SK-N-SH (cell line): Measurements from ENCODE around the gene RNF111. TPM values are rescaled to one million over a fixed set of nuclear protein-coding genes. Genes with fewer than 3 reads are reported as not detected.

Experiments
- CTCF ChIA-PET: fragments of 300-600, 350-600 bp; formaldehyde crosslinking; extraction: SDS; loops from one replicate; lab custom pipeline; 2021; lab: Yijun Ruan, JAX
- POLR2A ChIA-PET: fragments of 350-600 bp; sonication (Branson Sonifier 250); formaldehyde crosslinking; extraction: SDS; loops from one replicate; lab custom pipeline; 2020; ENCODE audit warnings: antibody characterized with exemption, inconsistent platforms; lab: Yijun Ruan, JAX
- DNase-seq: peaks from one replicate; pipeline ENCODE4 v3.0.0; 2012
- H2AFZ ChIP-seq: fragments of 200-600 bp; sonication (generic); 2 replicates; pipeline ENCODE4 v1.8.1; 2016; ENCODE audit warnings: antibody characterized with exemption, mild to moderate bottlenecking, low read depth
- H3F3A ChIP-seq: fragments of 200-600 bp; sonication (generic); replicated peaks from 2 replicates; pipeline ENCODE3; 2016; ENCODE audit warnings: antibody characterized with exemption, mild to moderate bottlenecking; ENCODE audit not compliant: insufficient read depth
- H3K27ac ChIP-seq, 2 experiments: fragments of 200-500 bp in 1 of 2; fragments of 200-600 bp in 1 of 2; sonication (Bioruptor generic) in 1 of 2; sonication (generic), shearing (Covaris generic) in 1 of 2; 2 replicates each; pipeline versions ENCODE4 v1.5.1 to v1.6.1; 2014 to 2016; ENCODE audit warnings: low read depth in 2 of 2, inconsistent platforms in 1 of 2, low read length in 1 of 2, mild to moderate bottlenecking in 1 of 2, mixed read lengths in 1 of 2
- H3K27me3 ChIP-seq: fragments of 200-600 bp; sonication (generic), shearing (Covaris generic); 2 replicates; pipeline ENCODE4 v1.6.1; 2016; ENCODE audit warnings: mixed run types; ENCODE audit not compliant: insufficient read depth
- H3K36me3 ChIP-seq, 2 experiments: fragments of 200-500 bp in 1 of 2; fragments of 200-600 bp in 1 of 2; sonication (Bioruptor generic) in 1 of 2; sonication (generic) in 1 of 2; replicated peaks in 1 of 2; 2 replicates each; pipeline versions ENCODE3 to v1.5.1; 2014 to 2016; ENCODE audit warnings: low read length in 1 of 2, mild to moderate bottlenecking in 1 of 2; ENCODE audit not compliant: insufficient read depth in 2 of 2, control insufficient read depth in 1 of 2
- H3K4me1 ChIP-seq, 2 experiments: fragments of 200-500 bp in 1 of 2; fragments of 200-600 bp in 1 of 2; sonication (Bioruptor generic) in 1 of 2; sonication (generic), shearing (Covaris generic) in 1 of 2; 2 replicates each; pipeline versions ENCODE4 v1.5.1 to v1.6.1; 2014 to 2016; ENCODE audit warnings: low read depth in 1 of 2, low read length in 1 of 2, mixed run types in 1 of 2; ENCODE audit not compliant: insufficient read depth in 2 of 2, control insufficient read depth in 1 of 2
- H3K4me2 ChIP-seq: fragments of 200-600 bp; sonication (generic), shearing (Covaris generic); 2 replicates; pipeline ENCODE4 v1.6.1; 2017; ENCODE audit warnings: mixed run types
- H3K4me3 ChIP-seq, 2 experiments: fragments of 200-500 bp in 1 of 2; fragments of 200-600 bp in 1 of 2; sonication (Bioruptor generic) in 1 of 2; sonication (generic), shearing (Covaris generic) in 1 of 2; 2 replicates each; pipeline versions ENCODE4 v1.5.1 to v1.8.1; 2014 to 2016; ENCODE audit warnings: low read depth in 2 of 2, inconsistent platforms in 1 of 2, low read length in 1 of 2, mild to moderate bottlenecking in 1 of 2, mixed read lengths in 1 of 2, moderate library complexity in 1 of 2
- H3K79me2 ChIP-seq: fragments of 200-600 bp; sonication (generic); 2 replicates; pipeline ENCODE4 v1.8.1; 2017; ENCODE audit warnings: mild to moderate bottlenecking; ENCODE audit not compliant: insufficient read depth
- H3K9ac ChIP-seq: fragments of 200-600 bp; sonication (generic); 2 replicates; pipeline ENCODE4 v1.6.1; 2017; ENCODE audit warnings: mixed run types
- H3K9me2 ChIP-seq: fragments of 200-600 bp; sonication (generic); 2 replicates; pipeline ENCODE4 v1.6.1; 2017; ENCODE audit warnings: mixed run types
- H3K9me3 ChIP-seq: fragments of 200-600 bp; sonication (generic); 2 replicates; pipeline ENCODE4 v1.6.1; 2017; ENCODE audit warnings: mixed run types, mild to moderate bottlenecking, moderate library complexity
- H4K20me1 ChIP-seq: fragments of 200-600 bp; sonication (generic); 2 replicates; pipeline ENCODE4 v1.6.1; 2017; ENCODE audit warnings: mild to moderate bottlenecking, mixed run types; ENCODE audit not compliant: insufficient read depth
- CHD2 ChIP-seq: fragments of 150-350 bp; IDR thresholded peaks from 2 replicates; pipeline ENCODE4 v1.6.1; 2018; ENCODE audit warnings: low read length; ENCODE audit not compliant: partially characterized antibody
- CTCF ChIP-seq: fragments of 200-600 bp; sonication (generic); IDR thresholded peaks from 2 replicates; pipeline ENCODE4 v1.6.1; 2017; ENCODE audit warnings: antibody characterized with exemption, mild to moderate bottlenecking, moderate library complexity
- EP300 ChIP-seq, 2 experiments: IDR thresholded peaks; 2 replicates each; pipeline versions ENCODE4 v1.4.0 to v1.6.1; 2012; ENCODE audit warnings: borderline replicate concordance in 1 of 2, low read depth in 1 of 2, low read length in 1 of 2
- FOSL2 ChIP-seq: IDR thresholded peaks from 2 replicates; pipeline ENCODE4 v1.4.0; 2012; ENCODE audit warnings: low read depth, mild to moderate bottlenecking, moderate library complexity, borderline replicate concordance
- FOXJ3 ChIP-seq: sonication (generic); formaldehyde crosslinking; IDR thresholded peaks from 2 replicates; pipeline ENCODE4 v1.5.1; 2020; ENCODE audit warnings: mild to moderate bottlenecking, missing genetic modification reagents
- FOXM1 ChIP-seq: IDR thresholded peaks from 2 replicates; pipeline ENCODE4 v1.4.0; 2012; ENCODE audit warnings: low read depth, mild to moderate bottlenecking
- GATA2 ChIP-seq: sonication (generic); formaldehyde crosslinking; IDR thresholded peaks from 2 replicates; pipeline ENCODE4 v1.5.0; 2020; ENCODE audit warnings: mild to moderate bottlenecking, missing genetic modification reagents
- MEF2A ChIP-seq: IDR thresholded peaks from 2 replicates; pipeline ENCODE4 v1.4.0; 2012; ENCODE audit warnings: low read depth, borderline replicate concordance
- MXI1 ChIP-seq: IDR thresholded peaks from 2 replicates; pipeline ENCODE4 v1.6.1; 2012; ENCODE audit warnings: mild to moderate bottlenecking, low read depth, low read length, improper control_type of control experiment
- NFIC ChIP-seq: IDR thresholded peaks from 2 replicates; pipeline ENCODE4 v1.4.0; 2012; ENCODE audit warnings: borderline replicate concordance
- POLR2AphosphoS5 ChIP-seq: IDR thresholded peaks from 2 replicates; pipeline ENCODE4 v1.6.1; 2012; ENCODE audit warnings: low read depth, low read length
- REST ChIP-seq: IDR thresholded peaks from 2 replicates; pipeline ENCODE4 v1.6.1; 2012; ENCODE audit warnings: mild to moderate bottlenecking, low read depth, low read length, moderate library complexity
- RFX5 ChIP-seq: IDR thresholded peaks from 2 replicates; pipeline ENCODE4 v1.6.1; 2012; ENCODE audit warnings: mild to moderate bottlenecking, improper control_type of control experiment, low read length
- RXRA ChIP-seq: IDR thresholded peaks from 2 replicates; pipeline ENCODE4 v1.4.0; 2012; ENCODE audit warnings: low read depth, mild to moderate bottlenecking, borderline replicate concordance
- SMC3 ChIP-seq: IDR thresholded peaks from 2 replicates; pipeline ENCODE4 v1.6.1; 2012; ENCODE audit warnings: low read depth, low read length, improper control_type of control experiment
- TAF1 ChIP-seq: IDR thresholded peaks from 2 replicates; pipeline ENCODE4 v1.6.1; 2012; ENCODE audit warnings: low read depth, mild to moderate bottlenecking, low read length, moderate library complexity, borderline replicate concordance
- TCF12 ChIP-seq: IDR thresholded peaks from 2 replicates; pipeline ENCODE4 v1.4.0; 2012
- TEAD4 ChIP-seq: IDR thresholded peaks from 2 replicates; pipeline ENCODE4 v1.4.0; 2012; ENCODE audit warnings: mild to moderate bottlenecking, borderline replicate concordance; ENCODE audit not compliant: insufficient read depth
- YY1 ChIP-seq: IDR thresholded peaks from 2 replicates; pipeline ENCODE4 v1.4.0; 2012; ENCODE audit warnings: low read depth, mild to moderate bottlenecking
- WGBS: methylation state at CpG from one replicate; pipeline ENCODE4 v1.1.6; 2017; ENCODE audit warnings: low lambda C conversion rate; 5-methylcytosine and 5-hydroxymethylcytosine counted together
- polyA plus RNA-seq, 3 experiments: library from polyadenylated mRNA; depleted of rRNA; stranded (reverse); fragments of >200 nt; gene quantifications; 2 replicates each; pipeline ENCODE4 v1.2.3, GENCODE V29; 2012
- TF ChIP-seq, protein P1 (sequence below): IDR thresholded peaks from 2 replicates; pipeline ENCODE4 v1.4.0; 2012; ENCODE audit warnings: low read depth, borderline replicate concordance
- TF ChIP-seq, protein P2 (sequence below): IDR thresholded peaks from 2 replicates; pipeline ENCODE4 v1.4.0; 2012; ENCODE audit warnings: low read depth, borderline replicate concordance

Gene RNF111
- polyA plus RNA-seq, 1 of the 3 experiments (the other 2 are of a cell fraction) = 16.5 TPM

GRCh38 chr15:59119625-59120024 lies 132.2 kb downstream of the RNF111 start (continued):
- TF ChIP-seq, protein P1, sequence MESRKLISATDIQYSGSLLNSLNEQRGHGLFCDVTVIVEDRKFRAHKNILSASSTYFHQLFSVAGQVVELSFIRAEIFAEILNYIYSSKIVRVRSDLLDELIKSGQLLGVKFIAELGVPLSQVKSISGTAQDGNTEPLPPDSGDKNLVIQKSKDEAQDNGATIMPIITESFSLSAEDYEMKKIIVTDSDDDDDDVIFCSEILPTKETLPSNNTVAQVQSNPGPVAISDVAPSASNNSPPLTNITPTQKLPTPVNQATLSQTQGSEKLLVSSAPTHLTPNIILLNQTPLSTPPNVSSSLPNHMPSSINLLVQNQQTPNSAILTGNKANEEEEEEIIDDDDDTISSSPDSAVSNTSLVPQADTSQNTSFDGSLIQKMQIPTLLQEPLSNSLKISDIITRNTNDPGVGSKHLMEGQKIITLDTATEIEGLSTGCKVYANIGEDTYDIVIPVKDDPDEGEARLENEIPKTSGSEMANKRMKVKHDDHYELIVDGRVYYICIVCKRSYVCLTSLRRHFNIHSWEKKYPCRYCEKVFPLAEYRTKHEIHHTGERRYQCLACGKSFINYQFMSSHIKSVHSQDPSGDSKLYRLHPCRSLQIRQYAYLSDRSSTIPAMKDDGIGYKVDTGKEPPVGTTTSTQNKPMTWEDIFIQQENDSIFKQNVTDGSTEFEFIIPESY = no peak
- TF ChIP-seq NFIC (no peak), SMC3 (no peak)
- TF ChIP-seq, protein P2, sequence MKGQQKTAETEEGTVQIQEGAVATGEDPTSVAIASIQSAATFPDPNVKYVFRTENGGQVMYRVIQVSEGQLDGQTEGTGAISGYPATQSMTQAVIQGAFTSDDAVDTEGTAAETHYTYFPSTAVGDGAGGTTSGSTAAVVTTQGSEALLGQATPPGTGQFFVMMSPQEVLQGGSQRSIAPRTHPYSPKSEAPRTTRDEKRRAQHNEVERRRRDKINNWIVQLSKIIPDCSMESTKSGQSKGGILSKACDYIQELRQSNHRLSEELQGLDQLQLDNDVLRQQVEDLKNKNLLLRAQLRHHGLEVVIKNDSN = no peak

- Histone ChIP-seq H3F3A (peaks cover 7% of the 10 kb centered on the region), H3K9me3 (no peaks in the 10 kb centered on the region), H3K9ac (no peak overlapping the region), H3K36me3 (peaks cover 34 to 37% of the 10 kb centered on the region in 2 experiments), H3K27ac (no peak overlapping the region), H3K4me3 (no peak overlapping the region), H3K9me2 (no peaks in the 10 kb centered on the region), H3K4me1 (no peaks in the 10 kb centered on the region), H2AFZ (no peak overlapping the region), H4K20me1 (no peaks in the 10 kb centered on the region), H3K27me3 (no peaks in the 10 kb centered on the region), H3K4me2 (no peak overlapping the region), H3K79me2 (peaks cover 12% of the 10 kb centered on the region)
- POLR2A ChIA-PET = no interaction called here
- TF ChIP-seq CHD2 (no peak), MXI1 (no peak), EP300 (IDR thresholded peaks at IDR 0.05; ENCODE audit: borderline replicate concordance in 1 of 2, low read depth in 1 of 2, low read length in 1 of 2) (no peak), YY1 (no peak), CTCF (no peak), GATA2 (CRISPR knock-in tag) (no peak), FOXJ3 (CRISPR knock-in tag) (no peak), TEAD4 (no peak), REST (no peak), RXRA (no peak), SMC3 (no peak), FOXM1 (no peak), TAF1 (no peak), FOSL2 (no peak), POLR2AphosphoS5 (no peak), NFIC (no peak), MEF2A (no peak), TCF12 (no peak), RFX5 (no peak)
- TF ChIP-seq, protein P1 = no peak
- no peak for DNase-seq
- CTCF ChIA-PET = interaction anchor here (1.5 kb wide), 1 partner anchor 141 kb away, joined by 3 read pairs; no protein-coding TSS in a partner anchor
- WGBS = 93% methylated on average over 5 of the region's 5 CpGs
Measured at GRCh38 chr15:59120937-59121336, 133.5 kb downstream of the RNF111 start.
